ENCODE measurements around the gene FBXL12. TPM values are rescaled to one million over a fixed set of nuclear protein-coding genes. Genes with fewer than 3 reads are reported as not detected.

The FBXL12 gene
- total and polyA plus RNA-seq, 2 of the 4 experiments (the other 2 are of a cell fraction) = 8.1 to 42.6 TPM

GRCh38 chr19:9834307-9834725 is 15.4 kb upstream of the FBXL12 start:
- peak overlapping the region; percentile 25 for H2AK9ac ChIP-seq (replicated peaks; ENCODE audit: low read depth, low read length, poor library complexity)
- no peak overlapping the region for H3K56ac ChIP-seq (ENCODE audit: extremely low read depth, insufficient read depth, low read length)
- ATAC-seq (ENCODE audit: low read depth) = no peak
- no peak overlapping the region for H2BK15ac ChIP-seq (ENCODE audit: low read depth, low read length)
- no peak overlapping the region for H4K91ac ChIP-seq (ENCODE audit: insufficient read depth, low read depth, low read length)
- in situ Hi-C loops (cut with MboI; ENCODE audit: low sequenced_read_pairs) (no loop called here), intact Hi-C loops (cut with micrococcal nuclease) (no loop called here), dilution Hi-C loops (cut with HindIII; ENCODE audit: low sequenced_read_pairs, unreplicated experiment) (no loop called here)
- POLR2A ChIA-PET (ENCODE audit: unreplicated experiment) = interaction anchor here (0.6 kb wide), 1 partner anchor 1567 kb away, joined by 3 read pairs; no protein-coding TSS in a partner anchor
- CTCF ChIA-PET = interaction anchor here (0.6 kb wide), 1 partner anchor 19 kb away, joined by 3 read pairs; no protein-coding TSS in a partner anchor
- H3K4me1 ChIP-seq (ENCODE audit: control insufficient read depth, insufficient read depth, low read length) = no peaks in the 10 kb centered on the region; the same call in 1 of the 2 replicates
- no peaks in the 10 kb centered on the region for H3K27me3 ChIP-seq (ENCODE audit: control insufficient read depth, insufficient read depth, low read length)
- no peak overlapping the region for H2BK120ac ChIP-seq (ENCODE audit: low read depth, low read length)
- no peak overlapping the region for H3K4ac ChIP-seq (ENCODE audit: low read depth, low read length)
- TF ChIP-seq MAZ (IDR thresholded peaks at IDR 0.05; ENCODE audit: borderline replicate concordance, low read depth, low read length) (no peak), RAD21 (IDR thresholded peaks at IDR 0.05; ENCODE audit: low read length) (no peak), FOS (IDR thresholded peaks at IDR 0.05; ENCODE audit: low read depth, low read length) (no peak), BHLHE40 (IDR thresholded peaks at IDR 0.05; ENCODE audit: low read depth, low read length) (no peak), POLR2A (IDR thresholded peaks at IDR 0.05; ENCODE audit: low read depth, low read length) (no peak), MAFK (IDR thresholded peaks at IDR 0.05; ENCODE audit: low read depth, low read length) (no peak)
- H4K20me1 ChIP-seq (ENCODE audit: insufficient read depth, low read length) = peaks cover 3% of the 10 kb centered on the region; the same call in 1 of the 2 replicates
- H3K9ac ChIP-seq (ENCODE audit: low read depth, low read length) = no peak overlapping the region
- 67% methylated on average over 1 of the region's 6 CpGs; no CpG with 5 or more reads in 1 of the 2 experiments for WGBS, 2 experiments (ENCODE audit: extremely low coverage in 2 of 2, insufficient read length in 1 of 2)
- peak overlapping the region; percentile 88 for H3K4me3 ChIP-seq (ENCODE audit: insufficient read depth, low read depth, low read length)
- peak overlapping the region; percentile 92 for H2AFZ ChIP-seq (replicated peaks; ENCODE audit: low read length, poor library complexity)
- peaks cover 21 to 70% of the 10 kb centered on the region in 2 experiments for H3K79me1 ChIP-seq (ENCODE audit: low read depth in 1 of 2, low read length in 2 of 2)
- peak overlapping the region in 1 of 2 experiments; percentile 77; a peak in 1 of 4 replicates for H4K8ac ChIP-seq (ENCODE audit: low read depth in 2 of 2, low read length in 2 of 2)
- DNase-seq = no peak
- no peak overlapping the region for H2BK5ac ChIP-seq (ENCODE audit: low read depth, low read length, poor library complexity, severe bottlenecking)
- no peak overlapping the region for H3K18ac ChIP-seq (ENCODE audit: low read depth, low read length)
- H3K4me2 ChIP-seq (ENCODE audit: low read depth, low read length) = peak overlapping the region; percentile 85; the same call in 1 of the 2 replicates
- H3K23ac ChIP-seq (ENCODE audit: low read depth, low read length) = no peak overlapping the region
- peaks cover 10% of the 10 kb centered on the region; the same call in 1 of the 2 replicates for H3K9me1 ChIP-seq (ENCODE audit: insufficient read depth, low read length)
- H3K9me3 ChIP-seq (ENCODE audit: control insufficient read depth, insufficient read depth, low read length) = no peaks in the 10 kb centered on the region
- no peak overlapping the region for H3K14ac ChIP-seq (replicated peaks; ENCODE audit: low read depth, low read length)
- no peak overlapping the region for H3K27ac ChIP-seq (ENCODE audit: insufficient read depth, low read length)
- H2BK20ac ChIP-seq (ENCODE audit: low read depth, low read length) = no peak overlapping the region
- no peak overlapping the region for H2AK5ac ChIP-seq (ENCODE audit: low read depth, low read length)
- BruUV-seq (replicated peaks) = no TSS peak
- no peak overlapping the region for H4K5ac ChIP-seq (ENCODE audit: low read depth, low read length)
- peaks cover 11% of the 10 kb centered on the region for H3K36me3 ChIP-seq (ENCODE audit: control insufficient read depth, insufficient read depth, low read length)
